Activated CD4-positive, alpha-beta T cell treated with anti-CD3 and anti-CD28 coated beads, Interleukin-2, Interleukin-4, amounts not matched to agents 100 ng/mL and 50 ng/mL, durations not matched to agents 16 hours and 8 hours (primary cell): Measurements from ENCODE around the gene CRYBA4.

ENCODE experiments used
- DNase-seq: peaks from one replicate; pipeline ENCODE4 v3.0.0-alpha.2; 2020; ENCODE audit warnings: low spot score

The CRYBA4 gene

GRCh38 chr22:26660961-26661578 is 39.3 kb downstream of the CRYBA4 start:
- DNase-seq = no peak

- DNase-seq = no peak
These were observed 40.4 kb downstream of the CRYBA4 start for GRCh38 chr22:26662160-26662559.

GRCh38 chr22:26663374-26663923 is 41.7 kb downstream of the CRYBA4 start:
- DNase-seq = no peak

GRCh38 chr22:26665813-26666231 is 44.1 kb downstream of the CRYBA4 start:
- DNase-seq = no peak

DNA sequence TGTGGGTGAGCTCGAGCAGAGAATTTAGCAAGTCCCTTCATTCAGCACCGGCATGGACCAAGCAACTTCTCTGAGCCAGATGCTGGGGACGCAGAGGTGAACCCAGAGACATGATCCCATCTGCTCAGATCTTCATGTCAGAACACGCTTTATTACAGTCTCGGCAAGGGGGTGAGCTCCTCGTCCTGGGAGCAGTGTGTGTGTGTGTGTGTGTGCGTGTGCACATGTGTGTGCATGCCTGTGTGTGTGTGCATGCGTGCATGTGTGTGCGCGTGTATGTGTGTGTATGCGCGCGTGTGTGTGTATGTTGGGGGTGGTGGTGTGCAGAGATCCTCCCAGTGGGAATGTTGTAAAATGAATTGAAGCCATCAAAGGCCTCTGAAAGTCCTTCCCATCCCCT is 45.4 kb downstream of the CRYBA4 start:
- no peak for DNase-seq

DNA sequence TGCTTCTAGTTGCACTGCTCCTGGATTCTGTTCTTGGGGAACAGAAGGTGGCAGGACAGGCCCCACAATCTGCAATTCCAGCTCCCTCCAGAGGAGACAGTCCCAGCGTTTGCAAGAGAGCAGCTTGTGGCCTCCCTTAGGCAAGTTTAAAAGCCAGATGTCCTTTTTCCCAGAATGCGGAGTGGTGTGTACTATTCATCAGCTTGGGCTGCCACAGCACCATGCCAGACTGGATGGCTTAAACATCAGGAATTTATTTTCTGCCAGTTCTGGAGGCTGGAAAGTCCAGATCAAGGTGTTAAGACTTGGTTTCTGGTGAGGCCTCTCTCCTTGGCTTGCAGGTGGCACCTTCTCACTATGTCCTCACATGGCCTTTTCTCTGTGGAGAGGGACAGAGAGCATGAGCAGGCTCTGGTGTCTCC is 47.3 kb downstream of the CRYBA4 start:
- DNase-seq = no peak

DNA sequence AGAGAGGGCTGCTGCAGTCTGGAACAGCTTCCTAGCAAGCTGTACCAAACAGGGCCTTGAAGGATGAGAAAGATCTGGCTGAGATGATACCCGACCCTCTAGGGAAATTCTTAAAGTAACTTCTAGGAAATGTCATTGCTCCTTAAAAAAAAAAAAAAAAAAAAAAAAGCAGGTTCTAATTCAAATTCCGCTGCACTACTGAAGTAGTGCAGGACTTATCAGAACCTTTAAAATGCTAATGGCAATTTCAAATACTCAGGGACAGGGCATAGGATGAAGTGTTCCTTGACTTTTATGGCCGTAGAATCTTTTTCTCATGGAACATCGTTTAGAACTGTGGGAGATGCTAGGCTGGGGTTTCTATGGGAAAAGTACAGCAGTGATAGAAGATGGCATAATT is 48.7 kb downstream of the CRYBA4 start:
- DNase-seq = no peak

- peak; percentile 81 for DNase-seq
These were observed 49.7 kb downstream of the CRYBA4 start for GRCh38 chr22:26671317-26672059.

DNA sequence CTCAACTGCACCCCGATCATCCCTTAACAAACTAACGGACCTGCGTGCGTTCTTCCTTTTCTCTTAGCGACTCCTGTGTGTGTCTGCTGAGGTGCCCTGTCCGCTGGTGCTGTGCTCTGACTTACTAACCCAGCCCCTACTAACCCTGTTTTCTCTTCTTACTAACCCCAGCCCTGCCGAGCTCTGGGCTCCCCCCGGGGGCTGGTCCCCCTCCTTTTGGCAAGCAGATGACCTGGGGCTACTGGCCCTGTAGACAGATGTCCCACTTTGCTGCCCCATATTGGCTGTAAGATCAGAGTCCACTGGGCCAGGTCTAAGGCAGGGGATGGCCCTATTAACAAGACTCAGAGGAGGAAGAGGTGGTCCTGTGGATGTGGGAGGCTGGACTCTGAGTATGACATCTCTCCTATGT is 50.3 kb downstream of the CRYBA4 start:
- DNase-seq = no peak

- peak; percentile 97 for DNase-seq
These were observed 51.1 kb downstream of the CRYBA4 start for GRCh38 chr22:26672590-26673468.

GRCh38 chr22:26673486-26673885 is 51.7 kb downstream of the CRYBA4 start:
- peak; percentile 60 for DNase-seq

- DNase-seq = peak; percentile 38
These were observed 52.7 kb downstream of the CRYBA4 start for GRCh38 chr22:26674211-26675190.

- DNase-seq = no peak
These were observed 54.0 kb downstream of the CRYBA4 start for GRCh38 chr22:26675687-26676268.

GRCh38 chr22:26677217-26677616 is 55.5 kb downstream of the CRYBA4 start:
- no peak for DNase-seq

DNA sequence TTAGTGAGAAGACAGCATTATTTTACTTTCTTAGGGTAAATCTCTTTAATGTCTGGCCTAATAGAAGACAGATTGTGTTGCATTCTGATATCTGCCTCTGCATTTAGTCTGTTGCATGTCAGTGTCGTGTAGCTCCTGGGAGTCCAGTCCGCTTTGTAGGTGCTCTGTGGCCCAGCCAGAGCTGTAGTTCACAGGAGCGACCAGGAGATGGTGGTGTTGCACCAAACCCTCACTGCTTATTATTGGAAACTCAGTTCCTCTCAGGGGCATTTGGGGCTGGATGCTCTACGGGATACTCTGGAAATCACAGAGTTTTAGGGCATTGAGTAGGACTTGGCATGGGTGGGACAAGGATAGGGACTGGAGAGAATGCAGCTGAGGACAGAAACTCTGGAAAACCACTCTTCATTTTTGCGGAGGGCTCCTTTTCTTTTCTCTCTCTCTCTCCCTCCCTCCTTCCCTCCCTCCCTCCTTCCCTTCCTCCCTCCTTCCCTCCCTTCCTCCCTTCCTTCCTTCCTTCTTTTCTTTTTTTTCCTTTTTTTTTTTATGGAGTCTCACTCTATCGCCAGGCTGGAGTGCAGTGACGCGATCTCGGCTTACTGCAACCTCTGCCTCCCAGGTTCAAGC is 57.4 kb downstream of the CRYBA4 start:
- peak; percentile 78 for DNase-seq
